ENCODE data around the gene GINS1.
"Not testable (repeated sequence)": the region's sequence is repeated elsewhere in the genome, so short reads cannot be mapped to it uniquely, and the experiment has no call there.

- not testable (repeated sequence) for TF ChIP-seq CTCF, POLR2A (IDR thresholded peaks at IDR 0.05)
Measured at GRCh38 chr20:25400291-25400732, 7.2 kb upstream of the GINS1 start.
